RWPE2 (cell line): Measurements from ENCODE around the gene SLIT3.

Source experiments
- ATAC-seq: fragments of 200-7000 bp; cut with Tn5 transposase; 3 replicates; pipeline ENCODE4 v1.9.1; 2021; ENCODE audit warnings: low read depth
- DNase-seq: peaks from one replicate; pipeline ENCODE4 v3.0.0-alpha.2; 2020; ENCODE audit warnings: low spot score
- H3K27ac ChIP-seq: fragments of 450-650 bp; 2 replicates; pipeline ENCODE4 v1.5.1; 2017; ENCODE audit warnings: mild to moderate bottlenecking; ENCODE audit not compliant: poor library complexity, severe bottlenecking
- H3K27me3 ChIP-seq: fragments of 250-450 bp; sonication (Bioruptor Pico); 2 replicates; pipeline ENCODE4 v1.5.1; 2021; ENCODE audit warnings: mild to moderate bottlenecking, moderate library complexity; ENCODE audit not compliant: insufficient read depth, poor library complexity, severe bottlenecking
- H3K36me3 ChIP-seq: fragments of 250-450 bp; sonication (Bioruptor Pico); 2 replicates; pipeline ENCODE4 v1.5.1; 2020; ENCODE audit warnings: low read depth, mild to moderate bottlenecking, moderate library complexity
- H3K4me1 ChIP-seq: fragments of 250-450 bp; sonication (Bioruptor Pico); 2 replicates; pipeline ENCODE4 v1.5.1; 2021; ENCODE audit warnings: mild to moderate bottlenecking, moderate library complexity; ENCODE audit not compliant: insufficient read depth, poor library complexity, severe bottlenecking
- H3K4me3 ChIP-seq: fragments of 250-450 bp; sonication (Bioruptor Pico); 2 replicates; pipeline ENCODE4 v1.5.1; 2021; ENCODE audit warnings: mild to moderate bottlenecking, moderate library complexity; ENCODE audit not compliant: severe bottlenecking
- H3K9me3 ChIP-seq: fragments of 250-450 bp; sonication (Bioruptor Pico); 2 replicates; pipeline ENCODE4 v1.5.1; 2021; ENCODE audit warnings: mild to moderate bottlenecking, moderate library complexity; ENCODE audit not compliant: severe bottlenecking
- TF ChIP-seq, protein P1 (sequence below): fragments of 450-650 bp; IDR thresholded peaks from one replicate; pipeline ENCODE4 v1.5.1; 2017; ENCODE audit warnings: mild to moderate bottlenecking, moderate library complexity; ENCODE audit not compliant: poor library complexity, severe bottlenecking

The SLIT3 gene

DNA sequence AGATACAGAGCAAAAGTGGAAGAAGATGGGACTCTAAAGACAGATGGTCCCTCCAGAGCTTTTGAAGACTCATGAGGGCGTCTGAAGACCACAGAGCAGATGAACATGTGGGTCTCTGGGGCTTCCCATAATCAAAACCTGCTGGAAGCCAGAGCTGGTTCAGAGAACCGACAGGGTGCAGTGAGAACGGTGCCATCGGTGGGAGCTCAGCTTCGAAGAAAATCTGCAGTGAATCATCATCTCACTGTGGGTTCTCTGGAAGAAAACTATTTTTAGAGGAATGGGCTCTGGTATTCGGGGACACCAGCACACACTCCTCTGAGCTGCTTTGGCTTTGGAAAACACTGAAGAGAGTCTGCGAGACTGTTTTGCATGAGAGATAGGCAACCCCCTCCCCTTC, 499.4 kb downstream of the SLIT3 start:
- Histone ChIP-seq H3K27ac (no peak overlapping the region), H3K4me3 (no peak overlapping the region), H3K9me3 (no peaks in the 10 kb centered on the region), H3K36me3 (no peaks in the 10 kb centered on the region), H3K4me1 (no peaks in the 10 kb centered on the region), H3K27me3 (no peaks in the 10 kb centered on the region)
- no peak for ATAC-seq
- TF ChIP-seq, protein P1, sequence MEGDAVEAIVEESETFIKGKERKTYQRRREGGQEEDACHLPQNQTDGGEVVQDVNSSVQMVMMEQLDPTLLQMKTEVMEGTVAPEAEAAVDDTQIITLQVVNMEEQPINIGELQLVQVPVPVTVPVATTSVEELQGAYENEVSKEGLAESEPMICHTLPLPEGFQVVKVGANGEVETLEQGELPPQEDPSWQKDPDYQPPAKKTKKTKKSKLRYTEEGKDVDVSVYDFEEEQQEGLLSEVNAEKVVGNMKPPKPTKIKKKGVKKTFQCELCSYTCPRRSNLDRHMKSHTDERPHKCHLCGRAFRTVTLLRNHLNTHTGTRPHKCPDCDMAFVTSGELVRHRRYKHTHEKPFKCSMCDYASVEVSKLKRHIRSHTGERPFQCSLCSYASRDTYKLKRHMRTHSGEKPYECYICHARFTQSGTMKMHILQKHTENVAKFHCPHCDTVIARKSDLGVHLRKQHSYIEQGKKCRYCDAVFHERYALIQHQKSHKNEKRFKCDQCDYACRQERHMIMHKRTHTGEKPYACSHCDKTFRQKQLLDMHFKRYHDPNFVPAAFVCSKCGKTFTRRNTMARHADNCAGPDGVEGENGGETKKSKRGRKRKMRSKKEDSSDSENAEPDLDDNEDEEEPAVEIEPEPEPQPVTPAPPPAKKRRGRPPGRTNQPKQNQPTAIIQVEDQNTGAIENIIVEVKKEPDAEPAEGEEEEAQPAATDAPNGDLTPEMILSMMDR, result no peak
- no peak for DNase-seq

DNA sequence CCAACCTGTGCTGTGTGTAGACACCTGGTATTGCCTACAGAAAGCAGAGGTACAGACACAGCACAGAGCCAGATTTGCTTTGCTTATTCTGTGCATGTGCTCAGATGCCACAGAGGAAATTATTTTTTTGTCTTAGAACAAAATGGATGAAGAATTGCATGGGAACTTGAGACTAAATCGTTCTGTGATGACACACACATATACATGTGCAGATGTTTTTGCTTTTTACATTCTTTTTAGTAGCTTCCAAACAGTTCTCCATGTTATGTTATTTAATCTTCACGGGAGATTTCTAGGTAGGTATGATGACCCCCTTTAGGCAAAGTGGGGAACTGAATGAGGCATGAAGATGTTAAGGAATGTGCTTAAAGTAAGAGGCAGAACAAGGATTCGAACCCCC, 500.2 kb downstream of the SLIT3 start:
- no peaks in the 10 kb centered on the region for H3K9me3 ChIP-seq
- H3K27ac ChIP-seq, result no peak overlapping the region
- H3K27me3 ChIP-seq, result no peaks in the 10 kb centered on the region
- TF ChIP-seq, protein P1, result no peak
- no peaks in the 10 kb centered on the region for H3K36me3 ChIP-seq
- DNase-seq, result no peak
- H3K4me1 ChIP-seq, result no peaks in the 10 kb centered on the region
- ATAC-seq, result no peak; the same call in 2 of the 3 replicates
- H3K4me3 ChIP-seq, result no peak overlapping the region

DNA sequence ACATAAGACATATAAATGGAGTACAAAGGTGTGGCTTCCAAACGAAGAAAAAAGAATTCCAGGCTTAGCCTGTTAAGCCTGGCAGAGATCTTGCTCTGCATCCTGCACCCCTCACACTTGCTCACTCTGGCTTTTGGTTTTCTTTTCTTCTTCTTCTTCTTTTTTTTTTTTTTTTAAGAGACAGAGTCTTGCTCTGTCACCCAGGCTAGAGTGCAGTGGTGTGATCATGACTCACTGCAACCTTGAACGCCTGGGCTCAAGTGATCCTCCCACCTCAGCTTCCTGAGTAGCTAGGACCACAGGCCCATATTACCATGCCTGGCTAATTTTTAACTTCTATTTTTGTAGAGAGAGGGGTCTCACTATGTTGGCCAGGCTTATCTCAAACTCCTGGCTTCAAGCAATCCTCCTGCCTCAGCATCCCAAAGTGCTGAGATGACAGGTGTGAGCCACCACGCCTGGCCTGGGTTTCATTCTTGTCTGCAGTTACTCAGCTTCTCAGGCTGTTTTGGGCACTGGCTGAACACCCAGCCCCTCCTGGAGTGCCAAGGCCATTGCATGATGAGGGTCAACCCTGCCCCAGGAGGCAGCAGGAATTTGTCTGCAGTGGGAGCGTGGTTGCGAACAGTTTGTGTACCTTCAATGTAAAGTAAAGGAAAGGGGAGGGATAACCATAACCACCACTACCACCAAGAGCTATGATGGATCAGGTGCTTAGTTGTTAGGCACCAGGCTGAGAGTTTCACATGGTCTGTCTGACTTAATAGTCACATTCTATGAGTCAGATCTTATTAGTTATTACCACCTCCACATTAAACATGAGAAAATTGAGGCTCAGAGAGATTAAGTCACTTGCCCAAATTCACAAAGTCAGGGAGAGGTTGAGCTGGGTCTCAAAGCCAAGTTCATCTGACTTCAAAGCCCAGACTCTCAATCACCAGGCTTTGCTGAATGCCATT, 502.6 kb downstream of the SLIT3 start:
- no peak for ATAC-seq
- Histone ChIP-seq H3K27me3 (no peaks in the 10 kb centered on the region), H3K4me1 (no peaks in the 10 kb centered on the region)

DNA sequence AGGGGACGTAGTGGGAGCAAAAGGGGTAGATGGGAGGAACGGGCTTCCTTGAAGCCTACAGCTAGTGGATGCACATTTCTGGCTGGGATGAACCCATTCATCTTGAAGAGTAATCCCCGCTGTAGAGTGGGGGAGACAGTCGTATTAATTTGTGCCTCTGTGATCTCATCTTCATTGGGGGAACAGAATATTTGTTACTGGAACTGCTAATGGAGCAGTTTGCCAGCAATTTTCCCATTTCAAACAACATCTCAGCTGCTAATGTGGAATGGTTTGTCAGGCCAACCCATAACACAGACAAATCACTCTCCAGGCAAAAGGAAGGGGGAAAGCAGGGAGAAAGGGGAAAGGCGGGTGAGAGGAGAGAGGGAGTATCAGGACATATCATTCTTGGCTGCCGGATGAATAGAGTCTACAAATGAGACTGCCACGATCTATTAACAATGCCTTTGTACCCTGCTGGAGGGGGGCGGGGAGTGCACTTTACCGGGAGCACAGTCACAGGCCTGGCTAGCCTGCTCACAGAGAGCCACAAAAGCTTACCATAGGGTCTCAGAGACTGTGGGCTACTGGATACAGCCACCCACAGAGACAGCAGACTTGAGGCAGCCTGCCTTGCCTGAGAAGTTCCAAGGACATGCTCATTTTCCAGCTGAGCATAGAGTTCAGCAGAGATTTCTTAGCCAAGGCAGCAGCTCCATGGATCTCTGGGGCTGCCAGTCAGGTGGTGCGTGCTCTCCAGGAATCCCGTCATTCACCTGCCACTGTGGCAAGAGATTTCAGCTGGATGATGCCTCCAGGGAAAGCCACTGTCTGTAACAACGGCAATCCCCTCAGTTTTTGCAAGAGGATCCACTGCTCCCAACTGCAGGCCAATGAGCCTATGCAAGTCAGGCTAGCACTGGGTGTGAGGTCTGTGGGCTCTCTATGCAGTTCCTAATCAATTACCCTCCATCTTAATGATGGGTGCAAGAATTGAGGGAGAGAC, 504.1 kb downstream of the SLIT3 start:
- Histone ChIP-seq H3K4me1 (no peaks in the 10 kb centered on the region), H3K36me3 (no peaks in the 10 kb centered on the region), H3K27me3 (no peaks in the 10 kb centered on the region), H3K4me3 (no peak overlapping the region), H3K9me3 (no peaks in the 10 kb centered on the region), H3K27ac (no peak overlapping the region)
- TF ChIP-seq, protein P1, result no peak
- DNase-seq, result no peak
- ATAC-seq, result no peak

More for the DNA sequence above, 502.6 kb downstream of the SLIT3 start:
- TF ChIP-seq, protein P1, result no peak
- no peak for DNase-seq
- no peaks in the 10 kb centered on the region for H3K36me3 ChIP-seq
- no peak overlapping the region for H3K27ac ChIP-seq
- H3K4me3 ChIP-seq, result no peak overlapping the region
- no peaks in the 10 kb centered on the region for H3K9me3 ChIP-seq
